ENCODE measurements around the gene ZNRD2. TPM values are rescaled to one million over a fixed set of nuclear protein-coding genes. Genes with fewer than 3 reads are reported as not detected.

The ZNRD2 gene
- total RNA-seq, 1 experiment from 2014 or later = 70.9 TPM

DNA sequence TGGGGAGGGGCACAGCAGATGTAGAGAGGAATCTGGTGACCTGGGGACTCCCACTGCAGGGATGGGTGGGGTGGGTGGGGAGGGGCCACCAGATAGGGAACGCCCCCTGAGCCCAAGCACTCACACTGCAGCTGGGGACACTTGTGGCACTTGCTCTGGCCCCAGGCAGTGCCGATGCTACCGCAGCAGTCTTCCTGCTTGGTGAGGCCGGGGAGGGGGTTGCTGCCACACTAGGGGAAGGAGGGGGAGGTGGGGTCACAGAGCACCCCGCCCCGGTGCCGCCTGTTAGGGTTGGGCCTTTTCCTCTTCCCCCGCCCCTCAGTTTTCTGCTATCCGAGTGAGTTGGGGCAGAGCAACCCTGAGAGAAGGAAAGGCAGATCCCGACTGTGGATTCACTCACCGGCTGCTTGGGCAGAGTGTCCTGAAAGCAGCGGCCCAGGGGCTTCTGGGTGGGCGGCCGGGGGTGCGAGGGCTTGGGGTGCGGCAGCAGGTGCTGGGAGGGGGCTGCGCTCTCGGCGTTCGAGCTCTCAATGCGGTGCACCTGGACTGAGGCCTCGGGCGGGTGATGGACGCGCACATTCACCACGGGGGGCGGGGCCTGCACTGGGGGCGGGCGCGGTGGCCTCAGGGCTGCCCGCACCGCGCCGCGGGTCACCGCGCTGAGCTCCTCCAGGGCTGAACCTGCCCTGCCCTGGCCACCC lies 16.8 kb upstream of the ZNRD2 start:
- ChIA-PET POLR2A (interaction anchor here (1.1 to 1.5 kb wide), 3 partner anchors 13 to 54 kb away, joined by 3 to 4 read pairs (median 3); partner anchors contain the start of gene MALAT1), CTCF (interaction anchor here (0.5 to 5.8 kb wide), 18 partner anchors 9 to 527 kb away, joined by 3 to 171 read pairs (median 4); partner anchors contain the start of genes EHBP1L1, FAM89B, KAT5 and SIPA1)
- Mint-ChIP-seq H3K27ac (no peak overlapping the region), H3K27me3 (ENCODE audit: low read depth) (peaks cover 70% of the 10 kb centered on the region), H3K4me1 (peaks cover 47% of the 10 kb centered on the region), H3K9me3 (no peaks in the 10 kb centered on the region), H3K36me3 (no peaks in the 10 kb centered on the region), H3K4me3 (peak overlapping the region; percentile 52)
- peak; percentile 48 for ATAC-seq
- TF ChIP-seq ZNF121 (CRISPR knock-in tag; IDR thresholded peaks at IDR 0.05) = peak; percentile 77; the same call in 1 of the 2 replicates
- TF ChIP-seq OVOL2 (CRISPR knock-in tag; IDR thresholded peaks at IDR 0.05; ENCODE audit: borderline replicate concordance) = no peak
- TF ChIP-seq, protein P1, sequence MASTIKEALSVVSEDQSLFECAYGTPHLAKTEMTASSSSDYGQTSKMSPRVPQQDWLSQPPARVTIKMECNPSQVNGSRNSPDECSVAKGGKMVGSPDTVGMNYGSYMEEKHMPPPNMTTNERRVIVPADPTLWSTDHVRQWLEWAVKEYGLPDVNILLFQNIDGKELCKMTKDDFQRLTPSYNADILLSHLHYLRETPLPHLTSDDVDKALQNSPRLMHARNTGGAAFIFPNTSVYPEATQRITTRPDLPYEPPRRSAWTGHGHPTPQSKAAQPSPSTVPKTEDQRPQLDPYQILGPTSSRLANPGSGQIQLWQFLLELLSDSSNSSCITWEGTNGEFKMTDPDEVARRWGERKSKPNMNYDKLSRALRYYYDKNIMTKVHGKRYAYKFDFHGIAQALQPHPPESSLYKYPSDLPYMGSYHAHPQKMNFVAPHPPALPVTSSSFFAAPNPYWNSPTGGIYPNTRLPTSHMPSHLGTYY (CRISPR knock-in tag; IDR thresholded peaks at IDR 0.05) = no peak
- TF ChIP-seq SP1 (CRISPR knock-in tag; conservative IDR thresholded peaks at IDR 0.05) = peak; percentile 41; the same call in 1 of the 2 replicates
- TF ChIP-seq, protein P2, sequence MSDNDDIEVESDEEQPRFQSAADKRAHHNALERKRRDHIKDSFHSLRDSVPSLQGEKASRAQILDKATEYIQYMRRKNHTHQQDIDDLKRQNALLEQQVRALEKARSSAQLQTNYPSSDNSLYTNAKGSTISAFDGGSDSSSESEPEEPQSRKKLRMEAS (CRISPR knock-in tag; IDR thresholded peaks at IDR 0.05) = 0 out of 2 replicates have a peak, but pooled peaks have one; percentile 26
- TF ChIP-seq EMX1 (CRISPR knock-in tag; IDR thresholded peaks at IDR 0.05) = no peak
- DNase-seq (ENCODE audit: low spot score) = peak; percentile 76

DNA sequence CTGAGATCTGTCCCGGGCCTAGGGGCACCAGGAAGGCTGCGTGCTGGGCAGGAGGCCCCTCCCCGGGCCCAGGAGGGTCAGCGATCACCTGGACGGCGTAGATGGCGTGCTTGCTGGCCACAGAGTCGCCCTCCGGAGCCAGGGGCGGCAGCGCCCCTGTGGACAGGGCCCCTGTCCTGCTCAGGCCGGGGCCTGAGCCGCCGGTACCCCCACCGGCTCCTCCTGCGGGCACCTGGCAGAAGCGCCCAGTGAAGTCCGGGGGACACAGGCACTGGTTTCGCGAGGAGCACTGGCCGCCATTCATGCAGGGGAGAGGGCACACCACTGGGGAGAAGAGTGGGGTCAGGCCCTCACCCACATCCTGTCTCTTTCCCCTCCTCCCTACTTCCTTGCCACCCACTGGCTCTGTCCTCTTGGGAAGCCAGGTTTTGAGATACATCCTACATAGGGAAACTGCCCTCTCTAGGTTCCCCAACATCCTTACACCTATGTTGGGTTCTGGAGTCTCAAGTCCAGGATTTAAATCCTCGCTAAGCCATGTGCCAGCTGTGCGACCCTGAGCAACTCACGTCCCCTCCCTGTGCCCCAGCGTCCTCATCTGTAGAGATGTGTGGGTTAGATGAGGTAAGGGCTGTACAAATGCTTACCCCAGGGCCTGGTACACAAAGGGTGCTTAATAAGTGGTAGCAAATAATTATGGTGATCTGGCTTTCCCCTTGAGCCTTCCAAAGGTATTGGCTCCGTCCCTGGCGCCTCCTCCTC lies 16.0 kb upstream of the ZNRD2 start:
- Mint-ChIP-seq H3K9me3 (no peaks in the 10 kb centered on the region), H3K36me3 (no peaks in the 10 kb centered on the region), H3K4me3 (peak overlapping the region; percentile 52), H3K27me3 (ENCODE audit: low read depth) (peaks cover 67% of the 10 kb centered on the region), H3K27ac (no peak overlapping the region), H3K4me1 (peaks cover 49% of the 10 kb centered on the region)
- no peak for DNase-seq (ENCODE audit: low spot score)
- POLR2A ChIA-PET = interaction anchor here (1.1 to 1.5 kb wide), 4 partner anchors 14 to 55 kb away, joined by 3 to 4 read pairs (median 3); partner anchors contain the start of genes MALAT1 and ZNRD2
- CTCF ChIA-PET = interaction anchor here (1.1 to 5.8 kb wide), 10 partner anchors 14 to 158 kb away, joined by 3 to 171 read pairs (median 6); partner anchors contain the start of genes FAM89B, KAT5, SIPA1 and ZNRD2
- no peak for TF ChIP-seq FOXK1 (CRISPR knock-in tag; IDR thresholded peaks at IDR 0.05)
- TF ChIP-seq, protein P3, sequence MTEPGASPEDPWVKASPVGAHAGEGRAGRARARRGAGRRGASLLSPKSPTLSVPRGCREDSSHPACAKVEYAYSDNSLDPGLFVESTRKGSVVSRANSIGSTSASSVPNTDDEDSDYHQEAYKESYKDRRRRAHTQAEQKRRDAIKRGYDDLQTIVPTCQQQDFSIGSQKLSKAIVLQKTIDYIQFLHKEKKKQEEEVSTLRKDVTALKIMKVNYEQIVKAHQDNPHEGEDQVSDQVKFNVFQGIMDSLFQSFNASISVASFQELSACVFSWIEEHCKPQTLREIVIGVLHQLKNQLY (CRISPR knock-in tag; IDR thresholded peaks at IDR 0.05) = no peak
- TF ChIP-seq, protein P4, sequence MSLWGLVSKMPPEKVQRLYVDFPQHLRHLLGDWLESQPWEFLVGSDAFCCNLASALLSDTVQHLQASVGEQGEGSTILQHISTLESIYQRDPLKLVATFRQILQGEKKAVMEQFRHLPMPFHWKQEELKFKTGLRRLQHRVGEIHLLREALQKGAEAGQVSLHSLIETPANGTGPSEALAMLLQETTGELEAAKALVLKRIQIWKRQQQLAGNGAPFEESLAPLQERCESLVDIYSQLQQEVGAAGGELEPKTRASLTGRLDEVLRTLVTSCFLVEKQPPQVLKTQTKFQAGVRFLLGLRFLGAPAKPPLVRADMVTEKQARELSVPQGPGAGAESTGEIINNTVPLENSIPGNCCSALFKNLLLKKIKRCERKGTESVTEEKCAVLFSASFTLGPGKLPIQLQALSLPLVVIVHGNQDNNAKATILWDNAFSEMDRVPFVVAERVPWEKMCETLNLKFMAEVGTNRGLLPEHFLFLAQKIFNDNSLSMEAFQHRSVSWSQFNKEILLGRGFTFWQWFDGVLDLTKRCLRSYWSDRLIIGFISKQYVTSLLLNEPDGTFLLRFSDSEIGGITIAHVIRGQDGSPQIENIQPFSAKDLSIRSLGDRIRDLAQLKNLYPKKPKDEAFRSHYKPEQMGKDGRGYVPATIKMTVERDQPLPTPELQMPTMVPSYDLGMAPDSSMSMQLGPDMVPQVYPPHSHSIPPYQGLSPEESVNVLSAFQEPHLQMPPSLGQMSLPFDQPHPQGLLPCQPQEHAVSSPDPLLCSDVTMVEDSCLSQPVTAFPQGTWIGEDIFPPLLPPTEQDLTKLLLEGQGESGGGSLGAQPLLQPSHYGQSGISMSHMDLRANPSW (CRISPR knock-in tag; conservative IDR thresholded peaks at IDR 0.05; ENCODE audit: low read depth) = no peak
- no peak for TF ChIP-seq SMAD3 (CRISPR knock-in tag; IDR thresholded peaks at IDR 0.05; ENCODE audit: borderline replicate concordance)
- TF ChIP-seq SMAD4 (CRISPR knock-in tag; IDR thresholded peaks at IDR 0.05) = no peak
- no peak for TF ChIP-seq TEAD4 (CRISPR knock-in tag; IDR thresholded peaks at IDR 0.05)
- TF ChIP-seq, protein P5, sequence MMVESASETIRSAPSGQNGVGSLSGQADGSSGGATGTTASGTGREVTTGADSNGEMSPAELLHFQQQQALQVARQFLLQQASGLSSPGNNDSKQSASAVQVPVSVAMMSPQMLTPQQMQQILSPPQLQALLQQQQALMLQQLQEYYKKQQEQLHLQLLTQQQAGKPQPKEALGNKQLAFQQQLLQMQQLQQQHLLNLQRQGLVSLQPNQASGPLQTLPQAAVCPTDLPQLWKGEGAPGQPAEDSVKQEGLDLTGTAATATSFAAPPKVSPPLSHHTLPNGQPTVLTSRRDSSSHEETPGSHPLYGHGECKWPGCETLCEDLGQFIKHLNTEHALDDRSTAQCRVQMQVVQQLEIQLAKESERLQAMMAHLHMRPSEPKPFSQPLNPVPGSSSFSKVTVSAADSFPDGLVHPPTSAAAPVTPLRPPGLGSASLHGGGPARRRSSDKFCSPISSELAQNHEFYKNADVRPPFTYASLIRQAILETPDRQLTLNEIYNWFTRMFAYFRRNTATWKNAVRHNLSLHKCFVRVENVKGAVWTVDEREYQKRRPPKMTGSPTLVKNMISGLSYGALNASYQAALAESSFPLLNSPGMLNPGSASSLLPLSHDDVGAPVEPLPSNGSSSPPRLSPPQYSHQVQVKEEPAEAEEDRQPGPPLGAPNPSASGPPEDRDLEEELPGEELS (CRISPR knock-in tag; IDR thresholded peaks at IDR 0.05) = no peak
- TF ChIP-seq EMX1 (CRISPR knock-in tag; IDR thresholded peaks at IDR 0.05) = no peak
- no peak for TF ChIP-seq NR2C2 (CRISPR knock-in tag; IDR thresholded peaks at IDR 0.05)
- no peak for TF ChIP-seq FOXP1 (CRISPR knock-in tag; IDR thresholded peaks at IDR 0.05; ENCODE audit: borderline replicate concordance)
- TF ChIP-seq, protein P6, sequence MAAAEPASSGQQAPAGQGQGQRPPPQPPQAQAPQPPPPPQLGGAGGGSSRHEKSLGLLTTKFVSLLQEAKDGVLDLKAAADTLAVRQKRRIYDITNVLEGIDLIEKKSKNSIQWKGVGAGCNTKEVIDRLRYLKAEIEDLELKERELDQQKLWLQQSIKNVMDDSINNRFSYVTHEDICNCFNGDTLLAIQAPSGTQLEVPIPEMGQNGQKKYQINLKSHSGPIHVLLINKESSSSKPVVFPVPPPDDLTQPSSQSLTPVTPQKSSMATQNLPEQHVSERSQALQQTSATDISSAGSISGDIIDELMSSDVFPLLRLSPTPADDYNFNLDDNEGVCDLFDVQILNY (CRISPR knock-in tag; IDR thresholded peaks at IDR 0.05) = no peak
- TF ChIP-seq ATF1 (CRISPR knock-in tag; IDR thresholded peaks at IDR 0.05) = no peak
- no peak for TF ChIP-seq CREM (CRISPR knock-in tag; IDR thresholded peaks at IDR 0.05)
- TF ChIP-seq MXD4 (CRISPR knock-in tag; IDR thresholded peaks at IDR 0.05; ENCODE audit: borderline replicate concordance) = no peak
- no peak for ATAC-seq
